Lung (tissue), 12 donors: ENCODE results near the gene PRR22. TPM values are rescaled to one million over a fixed set of nuclear protein-coding genes. Genes with fewer than 3 reads are reported as not detected.

Source experiments
- ATAC-seq: fragments of 200-7000 bp; cut with Tn5 transposase; one replicate; pipeline ENCODE4 v1.9.1; 2020; ENCODE audit warnings: moderate number of reproducible peaks; ENCODE audit not compliant: insufficient read depth, low FRiP score
- DNase-seq, 3 donors: peaks; one replicate each; pipeline ENCODE4 v3.0.0-alpha.2; 2013 to 2017
- H3K27ac ChIP-seq, 2 donors: one replicate each; pipeline ENCODE4 v1.5.1; 2013; ENCODE audit warnings: mild to moderate bottlenecking in 2 of 2, moderate library complexity in 2 of 2, control low read depth in 1 of 2, inconsistent platforms in 1 of 2, low read depth in 1 of 2, low read length in 1 of 2
- H3K27me3 ChIP-seq, 3 donors: one replicate each; pipeline ENCODE4 v1.5.1; 2013; ENCODE audit warnings: low read length in 2 of 3; ENCODE audit not compliant: control insufficient read depth in 3 of 3, insufficient read depth in 3 of 3
- H3K36me3 ChIP-seq, 4 donors: one replicate each; pipeline ENCODE4 v1.5.1; 2013; ENCODE audit warnings: low read length in 4 of 4, mild to moderate bottlenecking in 1 of 4, moderate library complexity in 1 of 4; ENCODE audit not compliant: control insufficient read depth in 4 of 4, insufficient read depth in 4 of 4
- H3K4me1 ChIP-seq, 5 donors: one replicate each; pipeline ENCODE4 v1.5.1; 2013; ENCODE audit warnings: low read length in 5 of 5, mild to moderate bottlenecking in 2 of 5, moderate library complexity in 1 of 5; ENCODE audit not compliant: control insufficient read depth in 5 of 5, insufficient read depth in 5 of 5
- H3K4me3 ChIP-seq: one replicate; pipeline ENCODE4 v1.5.1; 2013; ENCODE audit warnings: mild to moderate bottlenecking, control low read depth, moderate library complexity
- H3K9ac ChIP-seq, 2 donors: one replicate each; pipeline ENCODE4 v1.5.1; 2013; ENCODE audit warnings: low read length in 2 of 2, control low read depth in 1 of 2; ENCODE audit not compliant: insufficient read depth in 1 of 2
- H3K9me3 ChIP-seq, 4 donors: one replicate each; pipeline ENCODE4 v1.5.1; 2013; ENCODE audit warnings: low read length in 3 of 4, mild to moderate bottlenecking in 1 of 4, moderate library complexity in 1 of 4; ENCODE audit not compliant: control insufficient read depth in 4 of 4, insufficient read depth in 3 of 4
- CTCF ChIP-seq: IDR thresholded peaks from 2 replicates; pipeline ENCODE4 v1.5.1; 2012; ENCODE audit warnings: mild to moderate bottlenecking; ENCODE audit errors: control extremely low read depth, extremely low read depth
- WGBS, 2 donors: extraction: QIAGEN DNeasy Blood & Tissue Kit; methylation state at CpG; one replicate each; pipeline ENCODE4 v1.1.7; 2013; 5-methylcytosine and 5-hydroxymethylcytosine counted together
- polyA plus RNA-seq, 2 donors: library from polyadenylated mRNA; stranded (reverse); fragments of 200-250 nt; gene quantifications; one replicate each; pipeline ENCODE4 v1.2.1, GENCODE V29; 2013
- total RNA-seq, 2 donors: library from RNA; depleted of rRNA in 1 of 2; stranded (reverse); fragments of >200 nt in 1 of 2; gene quantifications; one replicate each; pipeline ENCODE4 v1.2.1, GENCODE V29; 2014 to 2021
- donor health status: control.
- donor health status: control.
- donor health status: Bipolar disorder and iron deficiency.
- donor health status: healthy.
- donor health status: DM: yes; HTN: yes; CAD: no.

The PRR22 gene
- total and polyA plus RNA-seq, 4 donors, result 0.20 to 6.8 (median 4.4) TPM

- H3K27ac ChIP-seq, result no peak overlapping the region
- DNase-seq (peak in 2 of 3 donors; percentile 51 to 75), ATAC-seq (no peak)
- peaks cover 0 to 2% (median 0%) of the 10 kb centered on the region in 4 donors for H3K9me3 ChIP-seq
- WGBS, 2 donors, result 76 to 79% methylated on average over 10 of the region's 10 CpGs
- H3K9ac ChIP-seq, result no peak overlapping the region
- no peaks in the 10 kb centered on the region for H3K27me3 ChIP-seq
- H3K4me1 ChIP-seq, result peaks cover 0 to 5% (median 0%) of the 10 kb centered on the region in 5 donors
- no peaks in the 10 kb centered on the region for H3K36me3 ChIP-seq
- no peak overlapping the region for H3K4me3 ChIP-seq
- no peak for TF ChIP-seq CTCF
These were observed 34.0 kb upstream of the PRR22 start for GRCh38 chr19:5818594-5818993.

- Histone ChIP-seq H3K4me1 (peaks cover 0 to 2% (median 0%) of the 10 kb centered on the region in 5 donors), H3K9ac (no peak overlapping the region)
These were observed 32.7 kb upstream of the PRR22 start for GRCh38 chr19:5817218-5817617.

GRCh38 chr19:5814852-5815246, 30.3 kb upstream of the PRR22 start:
- ATAC-seq (no peak), DNase-seq (no peak)
- H3K4me3 ChIP-seq, result no peak overlapping the region
- H3K27ac ChIP-seq, result no peak overlapping the region
- H3K9me3 ChIP-seq, result peaks cover 0 to 2% (median 0%) of the 10 kb centered on the region in 4 donors
- no peaks in the 10 kb centered on the region for H3K4me1 ChIP-seq
- no peak for TF ChIP-seq CTCF
- no peaks in the 10 kb centered on the region for H3K36me3 ChIP-seq
- H3K27me3 ChIP-seq, result no peaks in the 10 kb centered on the region
- 70 to 74% methylated on average over 11 of the region's 11 CpGs for whole genome bisulfite sequencing, 2 donors
- H3K9ac ChIP-seq, result no peak overlapping the region

More at GRCh38 chr19:5817218-5817617, 32.7 kb upstream of the PRR22 start:
- ATAC-seq, result no peak
- H3K9me3 ChIP-seq, result peaks cover 0 to 2% (median 0%) of the 10 kb centered on the region in 4 donors
- WGBS, 2 donors, result 90 to 92% methylated on average over 2 of the region's 2 CpGs
- H3K27me3 ChIP-seq, result no peaks in the 10 kb centered on the region
- H3K36me3 ChIP-seq, result no peaks in the 10 kb centered on the region
- no peak overlapping the region for H3K27ac ChIP-seq
- H3K4me3 ChIP-seq, result no peak overlapping the region
- no peak for TF ChIP-seq CTCF
- DNase-seq, result no peak
